ENCODE measurements around the gene MADCAM1. TPM values are rescaled to one million over a fixed set of nuclear protein-coding genes. Genes with fewer than 3 reads are reported as not detected.
A peak's percentile ranks its signal among the peaks of the same experiment; 100 is the strongest.
"Not testable (repeated sequence)": the region's sequence is repeated elsewhere in the genome, so short reads cannot be mapped to it uniquely, and the experiment has no call there.

The MADCAM1 gene
- 1 to 10 TPM; 2.3 to 3.9 (median 2.3) TPM for polyA plus RNA-seq (ENCODE audit: insufficient read length in 3 of 3)

GRCh38 chr19:496112-496665 is at the start of gene MADCAM1:
MADCAM1 (plus strand) TSS chr19:496486; CDS start chr19:496500, 14 bp downstream.
- no peak for DNase-seq (ENCODE audit: low read depth in 3 of 3, low spot score in 2 of 3)

GRCh38 chr19:447064-447426 is 49.2 kb upstream of the MADCAM1 start:
- DNase-seq (ENCODE audit: low read depth in 3 of 3, low spot score in 2 of 3): no peak

DNA sequence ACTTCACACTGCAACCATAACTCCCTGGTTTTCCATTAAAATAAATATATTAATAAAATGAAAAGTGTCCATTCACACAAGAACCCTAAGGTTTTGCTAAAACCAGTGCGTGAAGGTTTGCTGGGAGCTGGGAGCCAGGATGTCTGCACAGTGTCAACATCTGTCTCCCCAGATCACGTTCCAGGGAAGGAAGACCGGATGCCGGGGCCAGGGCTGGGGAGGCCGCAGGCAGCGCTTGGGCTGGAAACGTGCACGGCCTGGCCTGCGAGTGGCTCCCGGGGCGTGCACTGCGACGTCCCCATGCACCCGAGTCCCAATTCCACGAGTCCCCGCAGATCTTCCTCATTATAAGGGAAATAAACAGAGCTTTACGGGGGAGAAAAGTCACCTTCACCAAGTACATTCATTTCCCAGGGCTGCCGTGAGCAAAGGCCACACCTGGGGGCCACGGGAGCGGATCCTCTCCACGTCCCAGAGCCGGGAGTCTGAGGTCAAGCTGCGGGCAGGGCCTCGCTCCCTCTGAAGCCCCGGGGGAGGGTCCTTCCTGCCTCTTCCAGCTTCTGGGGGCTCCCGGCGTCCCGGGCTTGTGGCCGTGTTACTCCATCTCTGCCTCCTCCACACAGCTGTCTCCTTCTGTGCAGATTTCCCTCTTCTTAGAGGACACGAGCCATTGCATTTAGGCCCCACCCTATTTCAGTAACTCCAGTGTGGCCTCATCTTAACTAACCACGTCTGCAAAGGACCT is 48.3 kb upstream of the MADCAM1 start:
- DNase-seq (ENCODE audit: low read depth in 3 of 3, low spot score in 2 of 3): no peak

DNA sequence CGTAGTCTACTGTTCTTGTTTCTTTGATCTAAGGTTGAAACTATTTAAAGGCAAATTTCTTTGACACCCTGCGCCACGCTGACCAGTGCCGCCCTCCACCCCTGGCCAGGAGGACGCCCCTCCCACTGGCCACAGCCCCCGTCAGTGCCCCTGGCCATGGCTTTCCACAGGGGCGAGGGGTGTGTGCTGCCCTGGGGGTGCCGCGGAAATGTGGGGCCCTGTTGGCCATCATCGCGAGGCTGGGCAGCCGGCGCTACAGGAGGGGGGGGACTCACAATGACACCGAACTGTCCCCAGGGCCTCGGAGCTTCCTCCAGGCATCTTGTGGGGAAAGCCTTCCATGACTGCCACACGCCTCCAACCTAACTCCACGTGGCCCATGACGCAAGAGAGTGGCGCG is 46.4 kb upstream of the MADCAM1 start:
- DNase-seq (ENCODE audit: low read depth in 3 of 3, low spot score in 2 of 3): no peak

- DNase-seq (ENCODE audit: low read depth in 3 of 3, low spot score in 2 of 3): not testable (repeated sequence)
Observed at GRCh38 chr19:450912-451481, 45.3 kb upstream of the MADCAM1 start.

- no peak for DNase-seq (ENCODE audit: low read depth in 3 of 3, low spot score in 2 of 3)
Observed at GRCh38 chr19:452829-453228, 43.5 kb upstream of the MADCAM1 start.

DNA sequence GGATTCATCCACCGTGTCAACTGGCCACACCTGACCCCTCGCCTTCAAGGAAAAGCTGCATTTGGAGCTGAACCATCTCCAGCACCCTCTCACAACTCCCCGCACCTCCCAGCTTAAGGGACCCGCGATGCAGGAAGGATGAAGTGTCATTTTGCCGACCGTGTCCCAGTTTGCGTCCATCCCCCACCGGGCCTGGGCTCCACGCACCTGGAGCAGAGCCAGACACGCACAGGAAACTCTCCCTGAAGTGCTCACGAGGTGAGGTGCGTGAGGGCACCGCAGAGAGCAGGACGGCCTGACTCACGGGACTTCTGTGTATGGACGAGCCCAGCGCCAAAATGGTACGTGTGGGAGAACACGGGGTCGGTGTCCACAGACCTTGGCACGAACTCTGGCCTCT is 42.7 kb upstream of the MADCAM1 start:
- DNase-seq (ENCODE audit: low read depth in 3 of 3, low spot score in 2 of 3): no peak

DNA sequence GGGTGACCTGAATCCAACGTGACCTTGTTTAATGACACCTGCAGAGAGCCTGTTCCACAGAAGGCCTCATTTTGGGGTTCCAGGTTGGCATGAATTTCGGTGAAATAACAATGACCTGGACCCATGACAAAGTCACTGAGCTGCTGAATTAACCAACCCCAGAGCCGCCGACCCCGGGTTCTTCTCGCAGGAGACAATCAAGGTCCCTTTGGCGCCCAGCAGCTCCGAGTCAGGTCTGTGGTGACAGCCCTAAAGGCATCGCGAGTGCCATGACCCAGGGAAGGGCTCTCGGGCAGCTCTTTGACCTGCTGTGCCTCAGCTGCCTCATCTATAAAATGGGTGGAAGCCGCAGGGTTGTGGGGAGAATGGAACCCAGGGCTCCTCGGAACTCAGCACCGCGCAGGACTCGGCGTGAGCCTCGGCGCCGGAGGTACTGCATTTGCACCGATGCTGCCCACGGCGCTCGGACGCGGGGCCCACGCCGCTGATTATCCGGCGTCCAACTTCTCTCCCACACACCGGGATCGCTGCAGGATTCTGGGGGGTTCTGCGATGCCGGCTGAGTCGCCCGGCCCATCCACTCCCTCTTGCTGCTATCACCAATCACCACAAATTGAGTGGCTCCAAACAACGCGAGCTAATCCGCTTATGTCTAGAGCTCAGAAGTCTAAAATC is 41.1 kb upstream of the MADCAM1 start:
- no peak for DNase-seq (ENCODE audit: low read depth in 3 of 3, low spot score in 2 of 3)

- no peak for DNase-seq (ENCODE audit: low read depth in 3 of 3, low spot score in 2 of 3)
Observed at GRCh38 chr19:455851-456546, 40.3 kb upstream of the MADCAM1 start.

- DNase-seq (ENCODE audit: low read depth in 3 of 3, low spot score in 2 of 3): no peak
Observed at GRCh38 chr19:456547-457110, 39.7 kb upstream of the MADCAM1 start.

- DNase-seq (ENCODE audit: low read depth in 3 of 3, low spot score in 2 of 3): no peak
Observed at GRCh38 chr19:457636-458035, 38.6 kb upstream of the MADCAM1 start.

- DNase-seq (ENCODE audit: low read depth in 3 of 3, low spot score in 2 of 3): no peak
Observed at GRCh38 chr19:458091-459042, 37.9 kb upstream of the MADCAM1 start.

DNA sequence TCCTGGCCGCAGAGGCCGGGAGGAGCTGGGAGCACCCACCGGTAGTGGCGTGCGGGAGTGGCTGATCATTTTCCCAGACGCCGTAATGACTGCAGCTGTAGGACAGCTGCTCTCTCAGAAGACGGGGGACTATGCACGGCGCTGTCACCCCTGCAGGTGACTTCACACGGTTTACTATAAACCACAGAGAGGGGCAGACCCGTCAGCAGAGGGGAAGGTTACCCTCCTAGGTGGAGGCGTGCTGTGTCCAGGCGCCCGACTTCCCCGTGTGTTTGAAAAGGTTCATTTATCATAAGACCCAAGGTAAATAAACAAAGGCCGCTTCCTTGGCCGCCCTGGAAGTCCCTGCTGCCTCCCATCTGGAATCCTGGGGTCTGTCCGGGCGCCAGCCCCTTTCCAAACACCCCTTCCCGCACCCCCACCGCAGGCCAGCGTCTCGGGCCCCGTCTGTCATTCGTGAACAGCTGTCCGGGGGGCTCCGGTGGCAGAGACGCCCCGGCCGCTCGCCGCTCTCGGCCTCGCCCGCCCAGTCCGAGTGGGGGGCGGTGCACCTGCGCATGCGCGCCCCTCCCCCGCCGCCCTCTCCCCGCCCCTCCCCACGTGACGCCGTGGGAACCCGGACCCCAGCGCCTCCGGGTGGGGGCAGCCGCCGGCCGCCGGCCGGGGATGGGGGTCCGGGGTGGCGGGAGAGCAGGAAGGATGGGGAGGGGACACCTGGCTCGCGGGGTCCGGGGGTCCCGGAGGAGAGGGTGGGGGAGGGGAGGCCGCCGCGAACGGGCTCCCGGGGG is 36.4 kb upstream of the MADCAM1 start:
- peak in 2 of 3 donors; percentile 29 to 54 for DNase-seq (ENCODE audit: low read depth in 3 of 3, low spot score in 2 of 3)

- no peak for DNase-seq (ENCODE audit: low read depth in 3 of 3, low spot score in 2 of 3)
Observed at GRCh38 chr19:460877-461720, 35.2 kb upstream of the MADCAM1 start, which contains the start of gene SHC2. SHC2 (minus strand) TSS chr19:461033; CDS start chr19:460996, 37 bp downstream.

DNA sequence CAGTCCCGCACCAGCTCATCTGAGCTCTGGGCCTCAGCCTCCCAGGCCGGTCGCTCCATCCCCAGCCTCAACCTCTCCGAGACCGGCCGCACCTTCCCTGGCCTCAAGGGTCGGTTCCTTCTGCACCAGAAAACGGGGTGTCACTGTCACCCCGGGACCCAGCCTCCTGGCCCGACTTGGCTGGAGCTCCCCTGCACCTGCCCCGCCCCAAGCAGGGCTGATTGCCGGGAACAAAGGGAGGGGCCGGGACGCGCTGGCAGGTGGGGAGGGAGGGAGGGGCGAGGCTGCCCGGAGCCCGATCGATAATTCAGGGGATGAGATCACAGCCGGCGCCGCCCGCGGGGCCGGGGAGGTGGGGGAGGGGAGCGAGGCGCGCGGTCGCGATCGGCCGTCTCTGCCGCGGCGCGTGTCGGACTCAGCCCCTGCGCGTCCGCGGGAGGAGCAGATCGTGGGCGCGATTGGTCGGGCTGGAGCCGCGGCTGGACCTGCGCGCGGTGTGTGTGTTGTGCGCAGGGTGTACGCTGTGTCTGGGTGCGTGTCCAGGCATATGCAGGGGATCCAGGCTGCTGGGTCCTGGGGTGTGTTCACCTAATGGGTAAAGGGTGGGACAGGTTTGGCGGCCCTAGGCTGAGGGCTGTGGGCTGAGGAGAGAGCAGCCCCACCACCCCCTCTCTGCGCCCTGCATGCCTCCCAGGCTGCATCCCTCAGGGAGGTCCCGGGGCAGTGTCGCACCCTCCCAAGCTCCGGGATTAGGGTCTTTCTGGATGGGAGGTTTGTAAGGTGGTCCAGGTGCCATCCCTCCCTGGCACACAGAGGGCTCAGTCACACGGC is 34.4 kb upstream of the MADCAM1 start:
- no peak for DNase-seq (ENCODE audit: low read depth in 3 of 3, low spot score in 2 of 3)

DNA sequence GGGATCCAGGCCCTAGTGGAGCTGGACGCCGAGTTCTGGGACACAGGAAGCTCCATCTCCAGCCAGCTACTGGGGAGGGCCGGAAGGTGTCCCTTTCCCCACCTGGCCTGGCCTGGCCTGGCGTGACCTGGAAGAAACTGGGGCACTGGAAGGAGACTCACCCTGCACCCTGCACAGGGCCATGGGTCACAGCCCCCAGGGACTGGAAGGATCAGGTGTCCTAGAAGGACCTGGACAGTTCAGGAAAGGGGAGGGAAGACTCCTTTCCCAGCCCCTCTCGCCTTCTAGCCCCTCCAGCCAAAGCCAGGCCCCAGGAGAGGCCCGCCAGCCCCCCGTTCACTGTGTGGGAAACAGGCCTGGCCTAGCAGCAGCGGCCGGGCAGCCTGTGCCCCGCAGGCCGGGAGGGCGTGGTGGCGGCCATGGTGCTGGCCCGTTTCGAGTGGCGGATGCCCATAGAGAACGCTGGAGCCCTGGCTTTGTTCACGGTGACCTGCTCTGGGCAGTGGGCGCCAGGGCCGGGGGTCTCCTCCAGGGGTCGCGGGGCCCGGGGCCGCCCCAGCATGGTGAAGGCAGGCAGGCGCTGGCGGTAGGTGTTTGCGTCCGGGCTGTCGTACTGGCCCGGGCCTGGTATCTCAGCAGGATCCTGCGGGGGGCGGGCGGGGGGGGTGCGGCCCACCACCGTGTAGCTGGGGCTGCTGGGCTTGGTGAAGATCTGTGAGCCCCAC is 32.6 kb upstream of the MADCAM1 start:
- no peak for DNase-seq (ENCODE audit: low read depth in 3 of 3, low spot score in 2 of 3)

Measured in right renal cortex interstitium (tissue), 3 donors.